Panc1 (cell line): ENCODE measurements around the gene PTRHD1. TPM values are rescaled to one million over a fixed set of nuclear protein-coding genes. Genes with fewer than 3 reads are reported as not detected.

Experiments
- ATAC-seq: fragments of 200-7000 bp; cut with Tn5 transposase; 2 replicates; pipeline ENCODE4 v1.9.1; 2020; ENCODE audit warnings: mild to moderate bottlenecking, moderate library complexity
- Bru-seq: library from RNA; stranded (reverse); fragments of 400-500 nt; gene quantifications from one replicate; lab custom pipeline; 2021; lab: Mats Ljungman, UMichigan
- BruChase-seq, 2 experiments: library from RNA; stranded (reverse); fragments of 400-500 nt; gene quantifications; one replicate each; lab custom pipeline; 2021; lab: Mats Ljungman, UMichigan
- BruUV-seq: library from RNA; stranded (reverse); fragments of 400-500 nt; replicated peaks from 2 replicates; lab custom pipeline; 2021; lab: Mats Ljungman, UMichigan
- CTCF ChIA-PET: fragments of 300-600 bp; sonication (Branson Sonifier 250); formaldehyde crosslinking; loops from one replicate; lab custom pipeline; 2022; ENCODE audit warnings: antibody characterized with exemption; lab: Charles Lee
- POLR2A ChIA-PET: fragments of 300-600 bp; sonication (Branson Sonifier 250); formaldehyde crosslinking; loops from one replicate; lab custom pipeline; 2022; ENCODE audit warnings: antibody characterized with exemption; lab: Charles Lee
- DNase-seq: peaks from one replicate; pipeline ENCODE4 v3.0.0-alpha.2; 2010; ENCODE audit warnings: low read depth, low spot score
- H3K27ac ChIP-seq: 2 replicates; pipeline ENCODE4 v1.5.1; 2011; ENCODE audit warnings: mild to moderate bottlenecking, low read length, inconsistent platforms
- H3K27me3 ChIP-seq: fragments of 200-500 bp; sonication (Bioruptor generic); 2 replicates; pipeline ENCODE4 v1.6.0; 2014; ENCODE audit warnings: low read length, inconsistent platforms; ENCODE audit not compliant: control insufficient read depth, insufficient read depth
- H3K36me3 ChIP-seq: fragments of 200-500 bp; sonication (Bioruptor generic); 2 replicates; pipeline ENCODE4 v1.5.1; 2014; ENCODE audit warnings: inconsistent platforms, mild to moderate bottlenecking, low read length, moderate library complexity; ENCODE audit not compliant: control insufficient read depth, insufficient read depth
- H3K4me1 ChIP-seq: 2 replicates; pipeline ENCODE4 v1.5.1; 2011; ENCODE audit warnings: inconsistent platforms, mild to moderate bottlenecking, low read length, moderate library complexity; ENCODE audit not compliant: control insufficient read depth, insufficient read depth
- H3K4me3 ChIP-seq, 2 experiments: 2 replicates each; pipeline ENCODE4 v1.5.1; 2011 to 2012; ENCODE audit warnings: low read depth in 2 of 2, low read length in 2 of 2, mild to moderate bottlenecking in 2 of 2, inconsistent platforms in 1 of 2, moderate library complexity in 1 of 2
- H3K9me3 ChIP-seq: fragments of 200-500 bp; sonication (Bioruptor generic); 2 replicates; pipeline ENCODE4 v1.5.1; 2014; ENCODE audit warnings: low read depth, mild to moderate bottlenecking, inconsistent platforms, low read length, moderate library complexity; ENCODE audit not compliant: control insufficient read depth, insufficient read depth
- POLR2AphosphoS5 ChIP-seq: IDR thresholded peaks from 2 replicates; pipeline ENCODE4 v1.6.1; 2012; ENCODE audit warnings: mild to moderate bottlenecking, low read depth, low read length, moderate library complexity
- SIN3A ChIP-seq: IDR thresholded peaks from 2 replicates; pipeline ENCODE4 v1.6.1; 2012; ENCODE audit warnings: low read depth, mild to moderate bottlenecking, low read length, moderate library complexity, borderline replicate concordance; ENCODE audit not compliant: insufficient read depth
- TCF7L2 ChIP-seq: IDR thresholded peaks from 2 replicates; pipeline ENCODE4 v1.6.1; 2011; ENCODE audit warnings: mild to moderate bottlenecking, low read depth, low read length, inconsistent platforms
- in situ Hi-C: cut with HindIII; loops from 2 replicates; pipeline ENCODE4 v1.10.0; 2016; ENCODE audit warnings: low sequenced_read_pairs, low pct_unique_long_range_greater_than_20kb
- intact Hi-C: fragments of 100-400 bp; cut with micrococcal nuclease; formaldehyde crosslinking; loops from one replicate; pipeline ENCODE4 v1.10.0; 2022; ENCODE audit not compliant: unreplicated experiment
- long read RNA-seq: library from polyadenylated mRNA; unstranded; transcript quantifications from one replicate; pipeline ENCODE4 v2.0.0, GENCODE V29; 2021; ENCODE audit not compliant: unreplicated experiment
- polyA plus RNA-seq: library from polyadenylated mRNA; unstranded; fragments of >200 nt; gene quantifications from one replicate; pipeline ENCODE4 v1.2.1, GENCODE V29; 2012; ENCODE audit warnings: missing spikeins; ENCODE audit not compliant: insufficient read length
- total RNA-seq: library from RNA; stranded (reverse); gene quantifications from one replicate; pipeline ENCODE4 v1.2.1, GENCODE V29; 2021; ENCODE audit not compliant: unreplicated experiment
- TF ChIP-seq, protein P1 (sequence below), 2 experiments: IDR thresholded peaks; 2 replicates each; pipeline ENCODE4 v1.6.1; 2011 to 2012; ENCODE audit warnings: low read depth in 2 of 2, control low read depth in 1 of 2, low read length in 1 of 2, mild to moderate bottlenecking in 1 of 2, moderate library complexity in 1 of 2; ENCODE audit not compliant: insufficient read depth in 1 of 2
- TF ChIP-seq, protein P2 (sequence below): fragments of 450-650 bp; IDR thresholded peaks from 2 replicates; pipeline ENCODE4 v1.5.1; 2017; ENCODE audit warnings: mild to moderate bottlenecking

Gene PTRHD1
- total RNA-seq (55.1 TPM), Bru-seq, nascent RNA (percentile 74 among the genes with signal in this experiment), BruChase-seq, experiment 1, labeled RNA remaining after a 2-hour chase (percentile 72 among the genes with signal in this experiment), BruChase-seq, experiment 2, labeled RNA remaining after a 6-hour chase (percentile 88 among the genes with signal in this experiment)
- 62.3 TPM for polyA plus RNA-seq
- long read RNA-seq, transcript PTRHD1-201 (2 exons, 1,105 nt), result major isoform, 76 of 78 reads
- long read RNA-seq, partial matches to known transcripts, result 0 of 78 reads
- long read RNA-seq, other reads (novel, unspliced or antisense), result 1 of 78 reads

- Histone ChIP-seq H3K27me3 (no peaks in the 10 kb centered on the region), H3K4me3 (peak within 1 kb of the TSS; percentile 70 to 80), H3K4me1 (peaks cover 27% of the 10 kb centered on the region), H3K9me3 (no peaks in the 10 kb centered on the region), H3K27ac (peak within 1 kb of the TSS; percentile 89), H3K36me3 (peaks cover 6% of the 10 kb centered on the region; the same call in 1 of the 2 replicates)
- BruUV-seq, result no TSS peak
- intact Hi-C loops (no loop called here), in situ Hi-C loops (no loop called here)
- CTCF ChIA-PET, result interaction anchor here (0.6 kb wide), 2 partner anchors 158 to 380 kb away, joined by 3 to 6 read pairs; no protein-coding TSS in a partner anchor
- TF ChIP-seq SIN3A (peak; percentile 78), TCF7L2 (peak; percentile 78), POLR2AphosphoS5 (no peak; the same call in none of the 2 replicates)
- TF ChIP-seq, protein P1, sequence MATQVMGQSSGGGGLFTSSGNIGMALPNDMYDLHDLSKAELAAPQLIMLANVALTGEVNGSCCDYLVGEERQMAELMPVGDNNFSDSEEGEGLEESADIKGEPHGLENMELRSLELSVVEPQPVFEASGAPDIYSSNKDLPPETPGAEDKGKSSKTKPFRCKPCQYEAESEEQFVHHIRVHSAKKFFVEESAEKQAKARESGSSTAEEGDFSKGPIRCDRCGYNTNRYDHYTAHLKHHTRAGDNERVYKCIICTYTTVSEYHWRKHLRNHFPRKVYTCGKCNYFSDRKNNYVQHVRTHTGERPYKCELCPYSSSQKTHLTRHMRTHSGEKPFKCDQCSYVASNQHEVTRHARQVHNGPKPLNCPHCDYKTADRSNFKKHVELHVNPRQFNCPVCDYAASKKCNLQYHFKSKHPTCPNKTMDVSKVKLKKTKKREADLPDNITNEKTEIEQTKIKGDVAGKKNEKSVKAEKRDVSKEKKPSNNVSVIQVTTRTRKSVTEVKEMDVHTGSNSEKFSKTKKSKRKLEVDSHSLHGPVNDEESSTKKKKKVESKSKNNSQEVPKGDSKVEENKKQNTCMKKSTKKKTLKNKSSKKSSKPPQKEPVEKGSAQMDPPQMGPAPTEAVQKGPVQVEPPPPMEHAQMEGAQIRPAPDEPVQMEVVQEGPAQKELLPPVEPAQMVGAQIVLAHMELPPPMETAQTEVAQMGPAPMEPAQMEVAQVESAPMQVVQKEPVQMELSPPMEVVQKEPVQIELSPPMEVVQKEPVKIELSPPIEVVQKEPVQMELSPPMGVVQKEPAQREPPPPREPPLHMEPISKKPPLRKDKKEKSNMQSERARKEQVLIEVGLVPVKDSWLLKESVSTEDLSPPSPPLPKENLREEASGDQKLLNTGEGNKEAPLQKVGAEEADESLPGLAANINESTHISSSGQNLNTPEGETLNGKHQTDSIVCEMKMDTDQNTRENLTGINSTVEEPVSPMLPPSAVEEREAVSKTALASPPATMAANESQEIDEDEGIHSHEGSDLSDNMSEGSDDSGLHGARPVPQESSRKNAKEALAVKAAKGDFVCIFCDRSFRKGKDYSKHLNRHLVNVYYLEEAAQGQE (IDR thresholded peaks at IDR 0.05; ENCODE audit: insufficient read depth in 1 of 2, low read depth in 2 of 2, low read length in 1 of 2), result no peak
- TF ChIP-seq, protein P2, sequence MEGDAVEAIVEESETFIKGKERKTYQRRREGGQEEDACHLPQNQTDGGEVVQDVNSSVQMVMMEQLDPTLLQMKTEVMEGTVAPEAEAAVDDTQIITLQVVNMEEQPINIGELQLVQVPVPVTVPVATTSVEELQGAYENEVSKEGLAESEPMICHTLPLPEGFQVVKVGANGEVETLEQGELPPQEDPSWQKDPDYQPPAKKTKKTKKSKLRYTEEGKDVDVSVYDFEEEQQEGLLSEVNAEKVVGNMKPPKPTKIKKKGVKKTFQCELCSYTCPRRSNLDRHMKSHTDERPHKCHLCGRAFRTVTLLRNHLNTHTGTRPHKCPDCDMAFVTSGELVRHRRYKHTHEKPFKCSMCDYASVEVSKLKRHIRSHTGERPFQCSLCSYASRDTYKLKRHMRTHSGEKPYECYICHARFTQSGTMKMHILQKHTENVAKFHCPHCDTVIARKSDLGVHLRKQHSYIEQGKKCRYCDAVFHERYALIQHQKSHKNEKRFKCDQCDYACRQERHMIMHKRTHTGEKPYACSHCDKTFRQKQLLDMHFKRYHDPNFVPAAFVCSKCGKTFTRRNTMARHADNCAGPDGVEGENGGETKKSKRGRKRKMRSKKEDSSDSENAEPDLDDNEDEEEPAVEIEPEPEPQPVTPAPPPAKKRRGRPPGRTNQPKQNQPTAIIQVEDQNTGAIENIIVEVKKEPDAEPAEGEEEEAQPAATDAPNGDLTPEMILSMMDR, result peak; percentile 74
- POLR2A ChIA-PET, result interaction anchor here (0.8 kb wide), 1 partner anchor 16 kb away, joined by 3 read pairs; no protein-coding TSS in a partner anchor
- DNase-seq (peak; percentile 94), ATAC-seq (peak; percentile 97)
Measured at GRCh38 chr2:24792874-24793760, at the start of gene PTRHD1, which contains the start of gene CENPO. TSS of gene PTRHD1 (minus strand) at chr2:24793391. CDS start at chr2:24793377, 14 bp downstream. TSS of gene CENPO (plus strand) at chr2:24793425. CDS start at chr2:24793920, 495 bp downstream.

DNA sequence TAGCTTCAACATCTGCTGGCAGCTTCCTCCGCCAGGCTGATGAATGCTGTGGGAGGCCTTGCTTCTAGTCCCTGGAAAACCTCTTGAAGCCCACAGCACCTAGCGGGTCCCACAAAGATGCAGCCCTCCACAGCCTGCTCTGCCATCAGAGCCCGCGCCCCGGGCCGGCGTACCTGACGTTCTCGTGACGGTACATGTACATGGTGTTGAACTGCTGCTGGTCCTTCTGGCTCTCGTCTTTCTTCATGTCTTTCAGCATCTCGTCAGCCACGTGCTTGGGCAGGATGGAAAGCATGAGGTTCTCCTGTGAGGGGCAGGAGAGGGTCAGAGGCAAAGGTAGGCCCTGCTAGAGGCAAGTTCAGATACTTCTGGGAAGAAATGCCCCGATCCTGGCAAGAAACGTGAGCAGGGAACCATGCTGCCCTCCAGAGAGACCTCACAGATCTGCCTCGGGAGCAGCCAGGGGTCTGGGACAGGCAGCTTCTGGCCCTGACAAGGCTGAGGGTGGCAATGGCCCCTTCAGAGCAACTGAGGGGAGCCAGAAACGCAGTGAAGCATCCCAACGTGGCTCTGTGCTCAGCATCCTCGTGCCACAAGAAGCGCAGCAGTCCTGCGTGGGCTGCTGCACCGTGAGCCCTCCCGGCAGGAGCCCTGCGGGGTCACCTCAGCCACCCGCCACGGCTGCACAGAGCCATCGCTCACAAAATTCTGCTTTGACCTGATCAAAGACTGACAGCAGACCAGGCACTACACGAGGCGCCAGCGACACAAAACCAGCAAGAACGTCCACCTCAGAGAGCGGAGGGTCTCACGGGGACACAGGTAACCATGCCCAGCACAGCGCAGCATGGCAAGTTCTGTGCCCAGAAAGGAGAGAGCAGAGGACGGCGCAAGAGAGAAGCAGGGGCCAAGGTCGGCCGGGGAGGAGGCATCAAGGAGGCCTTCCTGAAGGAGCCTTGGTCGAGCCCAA lies 49.2 kb upstream of the PTRHD1 start:
- no peak for DNase-seq
- intact Hi-C loops (no loop called here), in situ Hi-C loops (no loop called here)
- H3K4me1 ChIP-seq, result no peaks in the 10 kb centered on the region
- ATAC-seq, result no peak
- no peak for TF ChIP-seq SIN3A
- H3K27me3 ChIP-seq, result no peaks in the 10 kb centered on the region
- no peak overlapping the region for H3K27ac ChIP-seq
- no peaks in the 10 kb centered on the region for H3K36me3 ChIP-seq
- POLR2A ChIA-PET, result no interaction called here
- H3K9me3 ChIP-seq, result no peaks in the 10 kb centered on the region
- CTCF ChIA-PET, result no interaction called here
- no peak overlapping the region for H3K4me3 ChIP-seq
- BruUV-seq, result no TSS peak
